ENCODE results near the gene SSU72. TPM values are rescaled to one million over a fixed set of nuclear protein-coding genes. Genes with fewer than 3 reads are reported as not detected.
A peak's percentile ranks its signal among the peaks of the same experiment; 100 is the strongest.

Gene SSU72
- total RNA-seq, 5 donors from 2014 or later (not counting 1 experiment from before 2014, with no cell fraction given), result 112 to 135 (median 134) TPM

GRCh38 chr1:1601564-1602303 lies 27.1 kb upstream of the SSU72 start:
- H3K27ac Mint-ChIP-seq, result no peak overlapping the region
- Histone ChIP-seq H3K9me3 (no peaks in the 10 kb centered on the region), H3K4me3 (ENCODE audit: control insufficient read depth in 1 of 2, extremely low read depth in 1 of 2, low read length in 1 of 2) (no peak overlapping the region), H3K27me3 (replicated peaks in 1 of 2; ENCODE audit: control insufficient read depth in 2 of 2, extremely low read depth in 1 of 2, insufficient read depth in 2 of 2, low read length in 1 of 2) (peaks cover 0 to 31% of the 10 kb centered on the region in 2 experiments), H3K36me3 (ENCODE audit: control insufficient read depth in 2 of 2, extremely low read depth in 1 of 2, insufficient read depth in 1 of 2, low read length in 1 of 2) (no peaks in the 10 kb centered on the region), H3K27ac (ENCODE audit: low read length) (no peak overlapping the region), H3K4me1 (ENCODE audit: control insufficient read depth in 1 of 2, extremely low read depth in 1 of 2, insufficient read depth in 2 of 2, low read length in 2 of 2) (peaks cover 8 to 25% of the 10 kb centered on the region in 2 experiments)
- 93% methylated on average over 12 of the region's 15 CpGs for WGBS (ENCODE audit: insufficient coverage)
- peaks cover 9 to 15% (median 14%) of the 10 kb centered on the region in 3 donors for H3K4me1 Mint-ChIP-seq
- peaks cover 0 to 6% of the 10 kb centered on the region in 2 donors for H3K27me3 Mint-ChIP-seq
- no peaks in the 10 kb centered on the region for H3K9me3 Mint-ChIP-seq
- H3K4me3 Mint-ChIP-seq, result peak overlapping the region in 1 of 3 donors; percentile 70
- CTCF ChIA-PET, result no interaction called here
- POLR2A ChIA-PET, result no interaction called here
- ATAC-seq (replicated peaks in 1 of 4), result no peak
- no peaks in the 10 kb centered on the region for H3K36me3 Mint-ChIP-seq
- DNase-seq, result no peak

- no peak overlapping the region for H3K27ac ChIP-seq (ENCODE audit: low read length)
- WGBS (ENCODE audit: insufficient coverage), result 90% methylated on average over 15 of the region's 22 CpGs
- DNase-seq (no peak), ATAC-seq (replicated peaks in 1 of 4) (no peak)
- no peaks in the 10 kb centered on the region for H3K9me3 ChIP-seq
- H3K4me3 Mint-ChIP-seq, result peak overlapping the region; percentile 60 to 70 (median 69)
- POLR2A ChIA-PET, result no interaction called here
- H3K36me3 Mint-ChIP-seq, result no peaks in the 10 kb centered on the region
- peaks cover 0 to 6% of the 10 kb centered on the region in 2 donors for H3K27me3 Mint-ChIP-seq
- no peaks in the 10 kb centered on the region for H3K9me3 Mint-ChIP-seq
- H3K4me1 Mint-ChIP-seq, result peaks cover 7 to 13% (median 12%) of the 10 kb centered on the region in 3 donors
- no peak overlapping the region for H3K27ac Mint-ChIP-seq
- H3K36me3 ChIP-seq (ENCODE audit: control insufficient read depth in 2 of 2, extremely low read depth in 1 of 2, insufficient read depth in 1 of 2, low read length in 1 of 2), result no peaks in the 10 kb centered on the region
- no peak overlapping the region for H3K4me3 ChIP-seq (ENCODE audit: control insufficient read depth in 1 of 2, extremely low read depth in 1 of 2, low read length in 1 of 2)
- CTCF ChIA-PET, result no interaction called here
- peaks cover 0 to 31% of the 10 kb centered on the region in 2 experiments for H3K27me3 ChIP-seq (replicated peaks in 1 of 2; ENCODE audit: control insufficient read depth in 2 of 2, extremely low read depth in 1 of 2, insufficient read depth in 2 of 2, low read length in 1 of 2)
- H3K4me1 ChIP-seq (ENCODE audit: control insufficient read depth in 1 of 2, extremely low read depth in 1 of 2, insufficient read depth in 2 of 2, low read length in 2 of 2), result peaks cover 6 to 22% of the 10 kb centered on the region in 2 experiments
These were observed 26.3 kb upstream of the SSU72 start for GRCh38 chr1:1600861-1601563.

GRCh38 chr1:1599935-1600860 lies 25.5 kb upstream of the SSU72 start, which contains the start of gene FNDC10:
Gene FNDC10 (minus strand): TSS chr1:1600135. CDS start chr1:1600015, 120 bp downstream.
- 7% methylated on average over 76 of the region's 125 CpGs for WGBS (ENCODE audit: insufficient coverage)
- peaks cover 7 to 13% (median 12%) of the 10 kb centered on the region in 3 donors for H3K4me1 Mint-ChIP-seq
- POLR2A ChIA-PET, result no interaction called here

GRCh38 chr1:1599030-1599934 lies 24.6 kb upstream of the SSU72 start:
- DNase-seq, result peak in 25 of 35 experiments; percentile 11 to 68 (median 30)
- POLR2A ChIA-PET, result no interaction called here
- WGBS (ENCODE audit: insufficient coverage), result 19% methylated on average over 109 of the region's 111 CpGs

More at GRCh38 chr1:1599935-1600860, 25.5 kb upstream of the SSU72 start, which contains the start of gene FNDC10:
- H3K9me3 Mint-ChIP-seq, result no peaks in the 10 kb centered on the region
- H3K4me3 Mint-ChIP-seq, result peak within 1 kb of the TSS; percentile 72 to 83 (median 80)
- CTCF ChIA-PET, result no interaction called here
- Histone ChIP-seq H3K27me3 (replicated peaks in 1 of 2; ENCODE audit: control insufficient read depth in 2 of 2, extremely low read depth in 1 of 2, insufficient read depth in 2 of 2, low read length in 1 of 2) (peaks cover 0 to 31% of the 10 kb centered on the region in 2 experiments), H3K4me3 (ENCODE audit: control insufficient read depth in 1 of 2, extremely low read depth in 1 of 2, low read length in 1 of 2) (peak within 1 kb of the TSS in 1 of 2 donors; percentile 59), H3K27ac (ENCODE audit: low read length) (no peak within 1 kb of the TSS), H3K9me3 (no peaks in the 10 kb centered on the region), H3K4me1 (ENCODE audit: control insufficient read depth in 1 of 2, extremely low read depth in 1 of 2, insufficient read depth in 2 of 2, low read length in 2 of 2) (peaks cover 6 to 22% of the 10 kb centered on the region in 2 experiments), H3K36me3 (ENCODE audit: control insufficient read depth in 2 of 2, extremely low read depth in 1 of 2, insufficient read depth in 1 of 2, low read length in 1 of 2) (no peaks in the 10 kb centered on the region)
- peak in 3 of 4 experiments; percentile 3 to 59 (median 18) for ATAC-seq (replicated peaks in 1 of 4)
- H3K36me3 Mint-ChIP-seq, result no peaks in the 10 kb centered on the region
- no peak for DNase-seq
- peak within 1 kb of the TSS; percentile 61 to 73 for H3K27ac Mint-ChIP-seq
- peaks cover 0 to 6% of the 10 kb centered on the region in 2 donors for H3K27me3 Mint-ChIP-seq

GRCh38 chr1:1598720-1599029 lies 24.0 kb upstream of the SSU72 start:
- ATAC-seq (replicated peaks in 1 of 4) (no peak), DNase-seq (no peak)
- Mint-ChIP-seq H3K27me3 (peaks cover 0 to 6% of the 10 kb centered on the region in 2 donors), H3K36me3 (no peaks in the 10 kb centered on the region), H3K4me3 (peak overlapping the region; percentile 72 to 83 (median 80)), H3K4me1 (peaks cover 7 to 12% (median 11%) of the 10 kb centered on the region in 3 donors), H3K27ac (peak overlapping the region in 1 of 2 donors; percentile 61), H3K9me3 (no peaks in the 10 kb centered on the region)
- CTCF ChIA-PET, result no interaction called here
- Histone ChIP-seq H3K27me3 (replicated peaks in 1 of 2; ENCODE audit: control insufficient read depth in 2 of 2, extremely low read depth in 1 of 2, insufficient read depth in 2 of 2, low read length in 1 of 2) (peaks cover 0 to 31% of the 10 kb centered on the region in 2 experiments), H3K36me3 (ENCODE audit: control insufficient read depth in 2 of 2, extremely low read depth in 1 of 2, insufficient read depth in 1 of 2, low read length in 1 of 2) (no peaks in the 10 kb centered on the region), H3K9me3 (no peaks in the 10 kb centered on the region), H3K27ac (ENCODE audit: low read length) (no peak overlapping the region), H3K4me3 (ENCODE audit: control insufficient read depth in 1 of 2, extremely low read depth in 1 of 2, low read length in 1 of 2) (no peak overlapping the region), H3K4me1 (ENCODE audit: control insufficient read depth in 1 of 2, extremely low read depth in 1 of 2, insufficient read depth in 2 of 2, low read length in 2 of 2) (peaks cover 6 to 22% of the 10 kb centered on the region in 2 experiments)
- POLR2A ChIA-PET, result no interaction called here
- 94% methylated on average over 10 of the region's 13 CpGs for WGBS (ENCODE audit: insufficient coverage)

More at GRCh38 chr1:1599030-1599934, 24.6 kb upstream of the SSU72 start:
- Histone ChIP-seq H3K4me3 (ENCODE audit: control insufficient read depth in 1 of 2, extremely low read depth in 1 of 2, low read length in 1 of 2) (peak overlapping the region in 1 of 2 donors; percentile 15), H3K9me3 (no peaks in the 10 kb centered on the region), H3K4me1 (ENCODE audit: control insufficient read depth in 1 of 2, extremely low read depth in 1 of 2, insufficient read depth in 2 of 2, low read length in 2 of 2) (peaks cover 6 to 22% of the 10 kb centered on the region in 2 experiments), H3K27me3 (replicated peaks in 1 of 2; ENCODE audit: control insufficient read depth in 2 of 2, extremely low read depth in 1 of 2, insufficient read depth in 2 of 2, low read length in 1 of 2) (peaks cover 0 to 31% of the 10 kb centered on the region in 2 experiments), H3K27ac (ENCODE audit: low read length) (no peak overlapping the region), H3K36me3 (ENCODE audit: control insufficient read depth in 2 of 2, extremely low read depth in 1 of 2, insufficient read depth in 1 of 2, low read length in 1 of 2) (no peaks in the 10 kb centered on the region)
- H3K27ac Mint-ChIP-seq, result peak overlapping the region; percentile 61 to 73
- peak; percentile 62 to 76 (median 74) for ATAC-seq (replicated peaks in 1 of 4)
- no peaks in the 10 kb centered on the region for H3K36me3 Mint-ChIP-seq
- H3K27me3 Mint-ChIP-seq, result peaks cover 0 to 6% of the 10 kb centered on the region in 2 donors
- peaks cover 7 to 12% (median 11%) of the 10 kb centered on the region in 3 donors for H3K4me1 Mint-ChIP-seq
- no peaks in the 10 kb centered on the region for H3K9me3 Mint-ChIP-seq
- CTCF ChIA-PET, result no interaction called here
- peak overlapping the region; percentile 72 to 83 (median 80) for H3K4me3 Mint-ChIP-seq
